DOHH2 (cell line): ENCODE results near the gene CYP4B1.
"Not testable (repeated sequence)": the region's sequence is repeated elsewhere in the genome, so short reads cannot be mapped to it uniquely, and the experiment has no call there.

Experiments used
- EZH2phosphoT487 ChIP-seq: fragments of 200-600 bp; sonication (generic); IDR thresholded peaks from 2 replicates; pipeline ENCODE4 v1.6.1; 2017; ENCODE audit warnings: borderline replicate concordance, mild to moderate bottlenecking, antibody characterized with exemption, low read length, moderate library complexity, mixed read lengths
- TF ChIP-seq, protein P1 (sequence below): fragments of 200-600 bp; sonication (generic); IDR thresholded peaks from one replicate; pipeline ENCODE4 v1.5.1; 2014; ENCODE audit warnings: antibody characterized with exemption, mild to moderate bottlenecking, low read depth, low read length; ENCODE audit not compliant: poor library complexity, severe bottlenecking

DNA sequence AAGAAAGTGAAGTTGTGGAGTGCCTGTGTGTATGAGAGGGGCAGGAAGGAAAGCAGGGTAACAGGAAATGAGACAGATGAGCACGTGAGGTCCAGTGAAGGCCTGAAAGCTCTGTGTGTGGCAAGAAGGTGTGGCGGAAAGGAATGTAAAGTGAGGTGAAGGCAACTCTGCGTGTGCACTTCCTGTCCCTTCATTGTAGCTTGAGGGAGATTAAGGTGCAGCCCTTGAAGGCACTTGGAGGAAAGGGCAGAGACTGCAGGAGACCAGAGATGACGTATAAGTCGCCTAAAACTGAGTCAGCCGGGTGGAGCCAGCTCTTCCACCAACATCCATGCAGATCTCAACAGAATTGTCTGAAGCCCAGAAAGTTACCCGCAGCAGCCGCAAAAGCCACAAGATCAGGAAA lies 58.8 kb downstream of the CYP4B1 start:
- TF ChIP-seq, protein P1, sequence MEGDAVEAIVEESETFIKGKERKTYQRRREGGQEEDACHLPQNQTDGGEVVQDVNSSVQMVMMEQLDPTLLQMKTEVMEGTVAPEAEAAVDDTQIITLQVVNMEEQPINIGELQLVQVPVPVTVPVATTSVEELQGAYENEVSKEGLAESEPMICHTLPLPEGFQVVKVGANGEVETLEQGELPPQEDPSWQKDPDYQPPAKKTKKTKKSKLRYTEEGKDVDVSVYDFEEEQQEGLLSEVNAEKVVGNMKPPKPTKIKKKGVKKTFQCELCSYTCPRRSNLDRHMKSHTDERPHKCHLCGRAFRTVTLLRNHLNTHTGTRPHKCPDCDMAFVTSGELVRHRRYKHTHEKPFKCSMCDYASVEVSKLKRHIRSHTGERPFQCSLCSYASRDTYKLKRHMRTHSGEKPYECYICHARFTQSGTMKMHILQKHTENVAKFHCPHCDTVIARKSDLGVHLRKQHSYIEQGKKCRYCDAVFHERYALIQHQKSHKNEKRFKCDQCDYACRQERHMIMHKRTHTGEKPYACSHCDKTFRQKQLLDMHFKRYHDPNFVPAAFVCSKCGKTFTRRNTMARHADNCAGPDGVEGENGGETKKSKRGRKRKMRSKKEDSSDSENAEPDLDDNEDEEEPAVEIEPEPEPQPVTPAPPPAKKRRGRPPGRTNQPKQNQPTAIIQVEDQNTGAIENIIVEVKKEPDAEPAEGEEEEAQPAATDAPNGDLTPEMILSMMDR: not testable (repeated sequence)
- not testable (repeated sequence) for TF ChIP-seq EZH2phosphoT487
